CD4-positive, alpha-beta T cell (primary cell): Measurements from ENCODE around the gene CAPRIN1. TPM values are rescaled to one million over a fixed set of nuclear protein-coding genes. Genes with fewer than 3 reads are reported as not detected.

ENCODE experiments used
- ATAC-seq: fragments of 200-7000 bp; cut with Tn5 transposase; one replicate; pipeline ENCODE4 v1.10.0; 2022; ENCODE audit warnings: mild to moderate bottlenecking; ENCODE audit not compliant: poor library complexity
- CTCF ChIA-PET: fragments of 350-600 bp; sonication (Branson Sonifier 250); formaldehyde crosslinking; loops from one replicate; lab custom pipeline; 2021; ENCODE audit warnings: antibody characterized with exemption, inconsistent platforms; lab: Charles Lee
- POLR2A ChIA-PET: fragments of 350-600 bp; sonication (Branson Sonifier 250); formaldehyde crosslinking; loops from one replicate; lab custom pipeline; 2021; ENCODE audit warnings: antibody characterized with exemption, inconsistent platforms; lab: Charles Lee
- DNase-seq, 14 experiments: peaks; one replicate each; pipeline ENCODE4 v3.0.0-alpha.2; 2013 to 2020; ENCODE audit warnings: mixed read lengths in 2 of 14
- H3K27ac ChIP-seq, 2 donors: one replicate each; pipeline versions ENCODE4 v1.5.1 to v1.7.0; 2013; ENCODE audit warnings: low read length in 2 of 2, low read depth in 1 of 2, mild to moderate bottlenecking in 1 of 2
- H3K27me3 ChIP-seq, 2 experiments: 1 replicate in 1 of 2; 2 replicates in 1 of 2; pipeline versions ENCODE4 v1.6.1 to v1.7.0; 2013; ENCODE audit warnings: low read length in 2 of 2, control low read depth in 1 of 2, mild to moderate bottlenecking in 1 of 2, moderate library complexity in 1 of 2; ENCODE audit not compliant: insufficient read depth in 2 of 2, control insufficient read depth in 1 of 2
- H3K36me3 ChIP-seq: one replicate; pipeline ENCODE4 v1.6.1; 2013; ENCODE audit warnings: low read length, control low read depth; ENCODE audit not compliant: insufficient read depth
- H3K4me1 ChIP-seq: one replicate; pipeline ENCODE4 v1.6.1; 2013; ENCODE audit warnings: low read length, control low read depth; ENCODE audit not compliant: insufficient read depth
- H3K4me3 ChIP-seq: one replicate; pipeline ENCODE4 v1.5.1; 2013; ENCODE audit warnings: mild to moderate bottlenecking, low read length, moderate library complexity
- H3K9me3 ChIP-seq, 2 experiments: 1 replicate in 1 of 2; 2 replicates in 1 of 2; pipeline versions ENCODE4 v1.6.1 to v1.7.0; 2013; ENCODE audit warnings: low read length in 2 of 2, mild to moderate bottlenecking in 2 of 2, control low read depth in 1 of 2, moderate library complexity in 1 of 2; ENCODE audit not compliant: control insufficient read depth in 1 of 2, insufficient read depth in 1 of 2
- H3K27ac Mint-ChIP-seq: one replicate; pipeline ENCODE4 v1.8.0; 2020; ENCODE audit warnings: mixed read lengths
- H3K27me3 Mint-ChIP-seq: one replicate; pipeline ENCODE4 v1.8.0; 2021; ENCODE audit warnings: mixed read lengths
- H3K36me3 Mint-ChIP-seq: one replicate; pipeline ENCODE4 v1.8.0; 2021; ENCODE audit warnings: low read depth, mixed read lengths
- H3K4me1 Mint-ChIP-seq: one replicate; pipeline ENCODE4 v1.8.0; 2021; ENCODE audit warnings: low read depth, mixed read lengths
- H3K4me3 Mint-ChIP-seq: one replicate; pipeline ENCODE4 v1.8.0; 2020; ENCODE audit warnings: mild to moderate bottlenecking, mixed read lengths
- H3K9me3 Mint-ChIP-seq: one replicate; pipeline ENCODE4 v1.8.0; 2020; ENCODE audit warnings: mixed read lengths
- CTCF ChIP-seq: fragments of 200-600 bp; IDR thresholded peaks from one replicate; pipeline ENCODE4 v1.8.0; 2022; ENCODE audit warnings: antibody characterized with exemption, mild to moderate bottlenecking
- intact Hi-C, 2 experiments: fragments of 100-400 bp; cut with DNase I in 1 of 2; cut with micrococcal nuclease in 1 of 2; formaldehyde crosslinking; loops; one replicate each; pipeline versions ENCODE4 v1.15.1 to v1.9.0; 2023 to 2025; cut with DNase I, micrococcal nuclease
- total RNA-seq, 174 experiments: library from RNA in 2 of 174; stranded (reverse) in 2 of 174; gene quantifications; one replicate each; pipeline ENCODE4 v1.2.3 and lab custom pipeline; 2021 to 2026

CAPRIN1 gene
- total RNA-seq, 2 experiments from 2014 or later: 107 TPM

- H3K36me3 ChIP-seq: peaks cover 98% of the 10 kb centered on the region
- no peak for TF ChIP-seq CTCF
- no peak overlapping the region for H3K27ac ChIP-seq
- H3K27me3 ChIP-seq: no peaks in the 10 kb centered on the region
- Mint-ChIP-seq H3K4me3 (no peak overlapping the region), H3K36me3 (peaks cover 91% of the 10 kb centered on the region), H3K27ac (no peak overlapping the region), H3K4me1 (peaks cover 7% of the 10 kb centered on the region), H3K27me3 (no peaks in the 10 kb centered on the region), H3K9me3 (no peaks in the 10 kb centered on the region)
- no peaks in the 10 kb centered on the region for H3K4me1 ChIP-seq
- ChIA-PET CTCF (no interaction called here), POLR2A (no interaction called here)
- DNase-seq (no peak), ATAC-seq (no peak)
- H3K4me3 ChIP-seq: no peak overlapping the region
- intact Hi-C loops: loop anchor here in 1 of 2 experiments (5.0 kb wide), 1 partner anchor 58 kb away; no protein-coding TSS in a partner anchor
- no peaks in the 10 kb centered on the region for H3K9me3 ChIP-seq
Observed at GRCh38 chr11:34114471-34114870, 62.9 kb downstream of the CAPRIN1 start.

- intact Hi-C loops: no loop called here
- no peaks in the 10 kb centered on the region for H3K4me1 ChIP-seq
- no peak overlapping the region for H3K27ac ChIP-seq
- POLR2A ChIA-PET: no interaction called here
- Mint-ChIP-seq H3K36me3 (peaks cover 87% of the 10 kb centered on the region), H3K4me1 (no peaks in the 10 kb centered on the region), H3K9me3 (no peaks in the 10 kb centered on the region), H3K4me3 (no peak overlapping the region), H3K27me3 (no peaks in the 10 kb centered on the region), H3K27ac (no peak overlapping the region)
- H3K4me3 ChIP-seq: no peak overlapping the region
- no peak for TF ChIP-seq CTCF
- no peaks in the 10 kb centered on the region for H3K9me3 ChIP-seq
- CTCF ChIA-PET: no interaction called here
- ATAC-seq: no peak
- no peak for DNase-seq
- H3K27me3 ChIP-seq: no peaks in the 10 kb centered on the region
- H3K36me3 ChIP-seq: peaks cover 92% of the 10 kb centered on the region
Observed at GRCh38 chr11:34120651-34121050, 69.1 kb downstream of the CAPRIN1 start.

- no peak for TF ChIP-seq CTCF
- H3K27ac Mint-ChIP-seq: no peak overlapping the region
- peaks cover 93% of the 10 kb centered on the region for H3K36me3 Mint-ChIP-seq
Observed at GRCh38 chr11:34124885-34125668, 73.5 kb downstream of the CAPRIN1 start.

More at GRCh38 chr11:34124885-34125668, 73.5 kb downstream of the CAPRIN1 start:
- no peak for ATAC-seq
- intact Hi-C loops: no loop called here
- Histone ChIP-seq H3K4me1 (no peaks in the 10 kb centered on the region), H3K36me3 (peaks cover 79% of the 10 kb centered on the region), H3K27ac (no peak overlapping the region), H3K4me3 (no peak overlapping the region), H3K27me3 (no peaks in the 10 kb centered on the region), H3K9me3 (no peaks in the 10 kb centered on the region)
- Mint-ChIP-seq H3K27me3 (no peaks in the 10 kb centered on the region), H3K4me1 (no peaks in the 10 kb centered on the region), H3K4me3 (no peak overlapping the region), H3K9me3 (no peaks in the 10 kb centered on the region)
- ChIA-PET CTCF (no interaction called here), POLR2A (no interaction called here)
- no peak for DNase-seq
